SK-N-SH (cell line): ENCODE measurements around the gene ZC3H8. TPM values are rescaled to one million over a fixed set of nuclear protein-coding genes. Genes with fewer than 3 reads are reported as not detected.

ENCODE experiments used
- CTCF ChIA-PET: fragments of 300-600, 350-600 bp; formaldehyde crosslinking; extraction: SDS; loops from one replicate; lab custom pipeline; 2021; lab: Yijun Ruan, JAX
- POLR2A ChIA-PET: fragments of 350-600 bp; sonication (Branson Sonifier 250); formaldehyde crosslinking; extraction: SDS; loops from one replicate; lab custom pipeline; 2020; ENCODE audit warnings: antibody characterized with exemption, inconsistent platforms; lab: Yijun Ruan, JAX
- DNase-seq: peaks from one replicate; pipeline ENCODE4 v3.0.0; 2012
- H2AFZ ChIP-seq: fragments of 200-600 bp; sonication (generic); 2 replicates; pipeline ENCODE4 v1.8.1; 2016; ENCODE audit warnings: antibody characterized with exemption, mild to moderate bottlenecking, low read depth
- H3F3A ChIP-seq: fragments of 200-600 bp; sonication (generic); replicated peaks from 2 replicates; pipeline ENCODE3; 2016; ENCODE audit warnings: antibody characterized with exemption, mild to moderate bottlenecking; ENCODE audit not compliant: insufficient read depth
- H3K27ac ChIP-seq, 2 experiments: fragments of 200-500 bp in 1 of 2; fragments of 200-600 bp in 1 of 2; sonication (Bioruptor generic) in 1 of 2; sonication (generic), shearing (Covaris generic) in 1 of 2; 2 replicates each; pipeline versions ENCODE4 v1.5.1 to v1.6.1; 2014 to 2016; ENCODE audit warnings: low read depth in 2 of 2, inconsistent platforms in 1 of 2, low read length in 1 of 2, mild to moderate bottlenecking in 1 of 2, mixed read lengths in 1 of 2
- H3K27me3 ChIP-seq: fragments of 200-600 bp; sonication (generic), shearing (Covaris generic); 2 replicates; pipeline ENCODE4 v1.6.1; 2016; ENCODE audit warnings: mixed run types; ENCODE audit not compliant: insufficient read depth
- H3K36me3 ChIP-seq, 2 experiments: fragments of 200-500 bp in 1 of 2; fragments of 200-600 bp in 1 of 2; sonication (Bioruptor generic) in 1 of 2; sonication (generic) in 1 of 2; replicated peaks in 1 of 2; 2 replicates each; pipeline versions ENCODE3 to v1.5.1; 2014 to 2016; ENCODE audit warnings: low read length in 1 of 2, mild to moderate bottlenecking in 1 of 2; ENCODE audit not compliant: insufficient read depth in 2 of 2, control insufficient read depth in 1 of 2
- H3K4me1 ChIP-seq, 2 experiments: fragments of 200-500 bp in 1 of 2; fragments of 200-600 bp in 1 of 2; sonication (Bioruptor generic) in 1 of 2; sonication (generic), shearing (Covaris generic) in 1 of 2; 2 replicates each; pipeline versions ENCODE4 v1.5.1 to v1.6.1; 2014 to 2016; ENCODE audit warnings: low read depth in 1 of 2, low read length in 1 of 2, mixed run types in 1 of 2; ENCODE audit not compliant: insufficient read depth in 2 of 2, control insufficient read depth in 1 of 2
- H3K4me2 ChIP-seq: fragments of 200-600 bp; sonication (generic), shearing (Covaris generic); 2 replicates; pipeline ENCODE4 v1.6.1; 2017; ENCODE audit warnings: mixed run types
- H3K4me3 ChIP-seq, 2 experiments: fragments of 200-500 bp in 1 of 2; fragments of 200-600 bp in 1 of 2; sonication (Bioruptor generic) in 1 of 2; sonication (generic), shearing (Covaris generic) in 1 of 2; 2 replicates each; pipeline versions ENCODE4 v1.5.1 to v1.8.1; 2014 to 2016; ENCODE audit warnings: low read depth in 2 of 2, inconsistent platforms in 1 of 2, low read length in 1 of 2, mild to moderate bottlenecking in 1 of 2, mixed read lengths in 1 of 2, moderate library complexity in 1 of 2
- H3K79me2 ChIP-seq: fragments of 200-600 bp; sonication (generic); 2 replicates; pipeline ENCODE4 v1.8.1; 2017; ENCODE audit warnings: mild to moderate bottlenecking; ENCODE audit not compliant: insufficient read depth
- H3K9ac ChIP-seq: fragments of 200-600 bp; sonication (generic); 2 replicates; pipeline ENCODE4 v1.6.1; 2017; ENCODE audit warnings: mixed run types
- H3K9me2 ChIP-seq: fragments of 200-600 bp; sonication (generic); 2 replicates; pipeline ENCODE4 v1.6.1; 2017; ENCODE audit warnings: mixed run types
- H3K9me3 ChIP-seq: fragments of 200-600 bp; sonication (generic); 2 replicates; pipeline ENCODE4 v1.6.1; 2017; ENCODE audit warnings: mixed run types, mild to moderate bottlenecking, moderate library complexity
- H4K20me1 ChIP-seq: fragments of 200-600 bp; sonication (generic); 2 replicates; pipeline ENCODE4 v1.6.1; 2017; ENCODE audit warnings: mild to moderate bottlenecking, mixed run types; ENCODE audit not compliant: insufficient read depth
- CTCF ChIP-seq: fragments of 200-600 bp; sonication (generic); IDR thresholded peaks from 2 replicates; pipeline ENCODE4 v1.6.1; 2017; ENCODE audit warnings: antibody characterized with exemption, mild to moderate bottlenecking, moderate library complexity
- ELF1 ChIP-seq: IDR thresholded peaks from 2 replicates; pipeline ENCODE4 v1.4.0; 2012
- EP300 ChIP-seq, 2 experiments: IDR thresholded peaks; 2 replicates each; pipeline versions ENCODE4 v1.4.0 to v1.6.1; 2012; ENCODE audit warnings: borderline replicate concordance in 1 of 2, low read depth in 1 of 2, low read length in 1 of 2
- GABPA ChIP-seq: IDR thresholded peaks from 2 replicates; pipeline ENCODE4 v1.4.0; 2012; ENCODE audit warnings: low read depth, mild to moderate bottlenecking
- GATA2 ChIP-seq: sonication (generic); formaldehyde crosslinking; IDR thresholded peaks from 2 replicates; pipeline ENCODE4 v1.5.0; 2020; ENCODE audit warnings: mild to moderate bottlenecking, missing genetic modification reagents
- MEF2A ChIP-seq: IDR thresholded peaks from 2 replicates; pipeline ENCODE4 v1.4.0; 2012; ENCODE audit warnings: low read depth, borderline replicate concordance
- NRF1 ChIP-seq: IDR thresholded peaks from 2 replicates; pipeline ENCODE4 v1.6.1; 2012; ENCODE audit warnings: low read depth, mild to moderate bottlenecking, low read length
- RAD21 ChIP-seq: IDR thresholded peaks from 2 replicates; pipeline ENCODE4 v1.6.1; 2012; ENCODE audit warnings: mild to moderate bottlenecking, low read length
- RFX5 ChIP-seq: IDR thresholded peaks from 2 replicates; pipeline ENCODE4 v1.6.1; 2012; ENCODE audit warnings: mild to moderate bottlenecking, improper control_type of control experiment, low read length
- RXRA ChIP-seq: IDR thresholded peaks from 2 replicates; pipeline ENCODE4 v1.4.0; 2012; ENCODE audit warnings: low read depth, mild to moderate bottlenecking, borderline replicate concordance
- SIN3A ChIP-seq: IDR thresholded peaks from 2 replicates; pipeline ENCODE4 v1.6.1; 2012; ENCODE audit warnings: low read depth, mild to moderate bottlenecking, low read length, moderate library complexity, borderline replicate concordance
- TAF1 ChIP-seq: IDR thresholded peaks from 2 replicates; pipeline ENCODE4 v1.6.1; 2012; ENCODE audit warnings: low read depth, mild to moderate bottlenecking, low read length, moderate library complexity, borderline replicate concordance
- TEAD4 ChIP-seq: IDR thresholded peaks from 2 replicates; pipeline ENCODE4 v1.4.0; 2012; ENCODE audit warnings: mild to moderate bottlenecking, borderline replicate concordance; ENCODE audit not compliant: insufficient read depth
- USF2 ChIP-seq: fragments of 150-350 bp; IDR thresholded peaks from 2 replicates; pipeline ENCODE4 v1.6.1; 2017; ENCODE audit warnings: antibody characterized with exemption, low read length, low read depth, borderline replicate concordance
- YY1 ChIP-seq: IDR thresholded peaks from 2 replicates; pipeline ENCODE4 v1.4.0; 2012; ENCODE audit warnings: low read depth, mild to moderate bottlenecking
- WGBS: methylation state at CpG from one replicate; pipeline ENCODE4 v1.1.6; 2017; ENCODE audit warnings: low lambda C conversion rate; 5-methylcytosine and 5-hydroxymethylcytosine counted together
- polyA plus RNA-seq, 3 experiments: library from polyadenylated mRNA; depleted of rRNA; stranded (reverse); fragments of >200 nt; gene quantifications; 2 replicates each; pipeline ENCODE4 v1.2.3, GENCODE V29; 2012
- TF ChIP-seq, protein P1 (sequence below): IDR thresholded peaks from 2 replicates; pipeline ENCODE4 v1.4.0; 2012; ENCODE audit warnings: low read depth, borderline replicate concordance

Gene ZC3H8
- polyA plus RNA-seq, 1 of the 3 experiments (the other 2 are of a cell fraction) = 3.3 TPM

GRCh38 chr2:112181571-112182290 lies 73.1 kb downstream of the ZC3H8 start:
- Histone ChIP-seq H3K4me2 (no peak overlapping the region), H4K20me1 (no peaks in the 10 kb centered on the region), H3K4me3 (no peak overlapping the region), H3K4me1 (no peaks in the 10 kb centered on the region), H3K27ac (no peak overlapping the region), H3K79me2 (no peaks in the 10 kb centered on the region), H3K9me3 (no peaks in the 10 kb centered on the region), H3F3A (no peaks in the 10 kb centered on the region), H3K27me3 (no peaks in the 10 kb centered on the region), H3K9me2 (no peaks in the 10 kb centered on the region), H3K9ac (no peak overlapping the region), H3K36me3 (no peaks in the 10 kb centered on the region), H2AFZ (no peak overlapping the region)
- TF ChIP-seq TEAD4 = no peak
- TF ChIP-seq CTCF = no peak
- no peak for TF ChIP-seq TAF1
- TF ChIP-seq, protein P1, sequence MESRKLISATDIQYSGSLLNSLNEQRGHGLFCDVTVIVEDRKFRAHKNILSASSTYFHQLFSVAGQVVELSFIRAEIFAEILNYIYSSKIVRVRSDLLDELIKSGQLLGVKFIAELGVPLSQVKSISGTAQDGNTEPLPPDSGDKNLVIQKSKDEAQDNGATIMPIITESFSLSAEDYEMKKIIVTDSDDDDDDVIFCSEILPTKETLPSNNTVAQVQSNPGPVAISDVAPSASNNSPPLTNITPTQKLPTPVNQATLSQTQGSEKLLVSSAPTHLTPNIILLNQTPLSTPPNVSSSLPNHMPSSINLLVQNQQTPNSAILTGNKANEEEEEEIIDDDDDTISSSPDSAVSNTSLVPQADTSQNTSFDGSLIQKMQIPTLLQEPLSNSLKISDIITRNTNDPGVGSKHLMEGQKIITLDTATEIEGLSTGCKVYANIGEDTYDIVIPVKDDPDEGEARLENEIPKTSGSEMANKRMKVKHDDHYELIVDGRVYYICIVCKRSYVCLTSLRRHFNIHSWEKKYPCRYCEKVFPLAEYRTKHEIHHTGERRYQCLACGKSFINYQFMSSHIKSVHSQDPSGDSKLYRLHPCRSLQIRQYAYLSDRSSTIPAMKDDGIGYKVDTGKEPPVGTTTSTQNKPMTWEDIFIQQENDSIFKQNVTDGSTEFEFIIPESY = no peak
- no peak for TF ChIP-seq SIN3A
- no peak for TF ChIP-seq RFX5
- TF ChIP-seq EP300 (IDR thresholded peaks at IDR 0.05; ENCODE audit: borderline replicate concordance in 1 of 2, low read depth in 1 of 2, low read length in 1 of 2) = no peak
- no peak for TF ChIP-seq NRF1
- no peak for TF ChIP-seq GABPA
- TF ChIP-seq RAD21 = no peak
- TF ChIP-seq GATA2 (CRISPR knock-in tag) = no peak
- no peak for TF ChIP-seq YY1
- TF ChIP-seq MEF2A = no peak
- no peak for TF ChIP-seq USF2
- no peak for TF ChIP-seq ELF1
- no peak for TF ChIP-seq RXRA
- ChIA-PET CTCF (interaction anchor here (0.7 to 1.0 kb wide), 2 partner anchors 60 to 303 kb away, joined by 3 read pairs; no protein-coding TSS in a partner anchor), POLR2A (no interaction called here)
- DNase-seq = no peak
- WGBS = 92% methylated on average over 25 of the region's 54 CpGs
